Ramos (cell line): ENCODE results near the gene KRTAP5-8.
"Not testable (repeated sequence)": the region's sequence is repeated elsewhere in the genome, so short reads cannot be mapped to it uniquely, and the experiment has no call there.

Experiments
- in situ Hi-C: fragments of 300-500 bp; cut with MboI; formaldehyde crosslinking; loops from one replicate; pipeline ENCODE4 v1.14.3; 2022; ENCODE audit warnings: low sequenced_read_pairs; ENCODE audit not compliant: unreplicated experiment

The KRTAP5-8 gene

GRCh38 chr11:71537977-71538665 is at the start of gene KRTAP5-8:
Gene KRTAP5-8, plus strand, starts transcription at chr11:71538025. Its CDS starts 31 bp downstream, at chr11:71538056.
- in situ Hi-C loops = not testable (repeated sequence)

- in situ Hi-C loops = no loop called here
These were observed 49.0 kb upstream of the KRTAP5-8 start for GRCh38 chr11:71488681-71489270.

- in situ Hi-C loops = no loop called here
These were observed 48.3 kb upstream of the KRTAP5-8 start for GRCh38 chr11:71489311-71490043.

GRCh38 chr11:71490044-71490730 is 47.6 kb upstream of the KRTAP5-8 start:
- in situ Hi-C loops = no loop called here

- in situ Hi-C loops = no loop called here
These were observed 47.0 kb upstream of the KRTAP5-8 start for GRCh38 chr11:71490731-71491390.

GRCh38 chr11:71491531-71491930 is 46.3 kb upstream of the KRTAP5-8 start:
- in situ Hi-C loops = no loop called here

GRCh38 chr11:71491940-71492339 is 45.9 kb upstream of the KRTAP5-8 start:
- in situ Hi-C loops = no loop called here

GRCh38 chr11:71495286-71496230 is 42.3 kb upstream of the KRTAP5-8 start:
- in situ Hi-C loops = no loop called here

GRCh38 chr11:71496421-71496820 is 41.4 kb upstream of the KRTAP5-8 start:
- in situ Hi-C loops = no loop called here

GRCh38 chr11:71498091-71498490 is 39.7 kb upstream of the KRTAP5-8 start:
- in situ Hi-C loops = no loop called here

- in situ Hi-C loops = no loop called here
These were observed 38.7 kb upstream of the KRTAP5-8 start for GRCh38 chr11:71499125-71499524.

GRCh38 chr11:71499546-71499945 is 38.3 kb upstream of the KRTAP5-8 start:
- in situ Hi-C loops = no loop called here

GRCh38 chr11:71500601-71501021 is 37.2 kb upstream of the KRTAP5-8 start:
- in situ Hi-C loops = no loop called here

- in situ Hi-C loops = no loop called here
These were observed 36.5 kb upstream of the KRTAP5-8 start for GRCh38 chr11:71501071-71501985.

GRCh38 chr11:71502026-71502425 is 35.8 kb upstream of the KRTAP5-8 start:
- in situ Hi-C loops = no loop called here

GRCh38 chr11:71502871-71503435 is 34.9 kb upstream of the KRTAP5-8 start:
- in situ Hi-C loops = no loop called here

GRCh38 chr11:71504531-71504930 is 33.3 kb upstream of the KRTAP5-8 start:
- in situ Hi-C loops = no loop called here

- in situ Hi-C loops = no loop called here
These were observed 32.8 kb upstream of the KRTAP5-8 start for GRCh38 chr11:71505001-71505400.
